NCI-H1436 treated with DMSO at 0.1 percent for 48 hours (cell line): Measurements from ENCODE around the gene DNAJC15.
"Not testable (repeated sequence)": the region's sequence is repeated elsewhere in the genome, so short reads cannot be mapped to it uniquely, and the experiment has no call there.

Source experiments
- DNase-seq: peaks from one replicate; lab custom pipeline; 2025; lab: John Stamatoyannopoulos, UW

DNAJC15 gene

DNA sequence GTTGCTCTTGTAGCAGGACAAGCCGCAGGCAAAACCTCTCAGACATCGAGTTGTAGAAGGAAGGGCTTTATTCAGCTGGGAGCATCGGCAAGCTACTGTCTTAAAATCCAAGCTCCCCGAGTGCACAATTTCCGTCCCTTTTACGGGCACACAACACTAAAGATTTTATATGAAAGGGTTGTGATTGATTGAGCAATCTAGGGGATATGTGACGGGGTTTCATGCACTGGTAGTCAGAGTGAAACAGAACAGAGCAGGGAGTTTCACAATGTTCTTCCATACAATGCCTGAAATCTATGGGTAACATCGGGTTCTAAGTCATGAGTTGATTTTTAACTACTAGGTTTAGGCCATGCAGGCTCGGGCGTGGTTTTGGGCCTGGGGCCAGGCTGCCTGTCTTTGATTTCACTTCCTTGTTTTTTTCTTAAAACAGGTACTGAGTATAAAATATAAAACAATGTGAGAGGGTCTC is 22.0 kb downstream of the DNAJC15 start:
- DNase-seq, result not testable (repeated sequence)

DNA sequence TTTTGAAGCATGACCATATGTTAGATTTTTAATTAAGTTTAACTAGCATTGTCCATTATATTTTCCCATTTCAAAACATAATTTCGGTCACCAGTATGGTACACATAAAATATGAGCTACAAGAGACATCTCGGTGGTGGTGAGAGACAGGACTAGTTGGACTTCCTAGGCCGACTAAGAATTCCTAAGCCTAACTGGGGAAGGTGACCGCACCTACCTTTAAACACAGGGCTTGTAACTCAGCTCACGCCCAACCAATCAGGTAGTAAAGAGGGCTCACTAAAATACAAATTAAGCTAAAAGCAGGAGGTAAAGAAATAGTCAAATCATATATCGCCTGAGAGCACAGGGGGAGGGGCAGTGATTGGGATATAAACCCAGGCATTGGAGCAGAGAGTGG is 22.9 kb downstream of the DNAJC15 start:
- DNase-seq, result no peak

DNA sequence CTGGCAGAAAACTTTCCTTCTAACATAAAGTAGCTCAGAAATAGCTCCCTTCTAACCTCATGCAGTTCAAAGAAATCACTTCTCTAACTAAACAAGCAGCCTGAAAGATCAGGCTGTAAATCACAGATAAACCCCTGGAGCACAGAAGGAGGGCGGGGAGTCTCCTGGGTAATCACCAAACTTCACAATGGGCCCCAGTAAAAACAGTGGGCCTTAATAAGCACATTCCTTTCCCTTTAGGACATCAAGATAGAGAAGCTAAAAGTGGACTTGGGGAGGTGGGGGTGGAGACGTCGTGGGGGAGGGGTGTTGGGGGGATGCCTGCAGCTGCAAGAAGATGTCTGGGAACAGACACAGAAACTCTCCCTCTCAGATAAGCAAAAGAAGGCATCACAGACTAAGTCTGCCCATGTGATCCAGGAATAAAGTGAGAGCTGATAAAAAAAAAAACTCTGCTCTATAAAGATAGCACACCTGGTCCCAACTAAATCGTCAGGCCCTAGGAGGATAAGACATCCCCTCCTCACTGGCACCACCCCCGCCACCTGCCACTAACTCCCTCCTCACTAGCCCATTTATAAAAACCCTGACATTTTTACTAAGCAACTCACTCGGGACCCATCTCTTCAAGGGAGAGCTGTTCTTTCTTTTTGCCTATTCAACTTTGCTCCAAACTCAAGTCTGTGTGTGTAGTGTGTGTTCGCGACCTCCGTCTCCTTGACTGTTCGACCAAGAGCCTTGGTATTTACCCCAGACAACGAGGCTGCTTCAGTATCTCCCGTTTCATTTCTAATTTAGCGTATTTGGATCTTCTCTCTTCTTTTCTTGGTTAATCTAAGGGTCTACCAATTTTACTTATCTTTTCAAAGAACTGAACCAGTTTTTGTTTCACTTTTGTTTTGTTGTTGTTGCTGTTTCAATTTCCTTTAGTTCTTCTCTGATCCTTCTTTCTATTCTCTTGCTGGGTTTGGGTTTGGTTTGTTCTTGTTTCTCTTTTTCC is 31.7 kb downstream of the DNAJC15 start:
- DNase-seq, result no peak

DNA sequence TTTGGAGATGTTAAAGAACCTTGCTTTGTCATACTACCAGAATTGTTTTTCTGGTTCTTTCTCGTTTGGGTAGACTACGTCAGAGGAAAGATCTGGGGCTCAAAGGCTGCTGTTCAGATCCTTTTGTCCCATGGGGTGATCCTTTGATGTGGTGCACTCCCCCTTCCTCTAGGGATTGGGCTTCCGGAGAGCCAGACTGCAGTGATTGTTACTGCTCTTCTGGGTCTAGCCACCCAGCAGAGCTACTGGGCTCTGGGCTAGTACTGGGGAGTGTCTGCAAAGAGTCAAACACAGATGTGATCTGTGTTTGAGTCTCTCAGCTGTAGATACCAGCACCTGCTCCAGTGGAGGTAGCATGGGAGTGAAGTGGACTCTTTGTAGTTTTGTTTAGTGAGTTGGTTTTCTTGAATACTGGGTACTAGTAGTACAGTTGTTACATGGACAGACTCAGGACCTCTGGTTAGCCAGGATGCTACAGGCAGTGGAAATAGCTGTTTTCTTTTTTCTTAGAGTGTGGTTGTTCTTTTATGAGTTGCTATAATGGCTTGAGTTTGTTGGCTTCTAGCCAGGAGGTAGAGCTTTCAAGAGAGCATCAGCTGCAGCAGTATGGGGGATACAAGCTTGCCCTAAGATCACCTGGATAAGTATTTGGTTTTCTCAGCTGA is 34.4 kb downstream of the DNAJC15 start:
- no peak for DNase-seq

DNA sequence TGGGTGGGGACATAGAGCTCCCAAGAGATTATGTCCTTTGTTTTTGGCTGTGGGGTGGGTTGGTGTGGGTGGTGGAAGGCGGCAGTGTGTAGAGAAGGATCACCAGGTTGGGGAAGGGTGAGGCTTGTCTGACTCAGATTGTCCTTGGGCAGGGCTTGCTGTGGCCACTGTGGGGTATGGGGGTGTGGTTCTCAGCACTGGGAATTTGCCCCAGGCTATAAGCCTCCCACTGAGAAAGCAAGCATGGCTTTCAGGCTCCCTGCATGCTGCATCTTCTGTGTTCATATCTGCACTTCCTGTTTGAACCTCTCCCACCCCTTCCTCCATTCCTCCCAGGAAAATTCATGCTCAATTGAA is 34.9 kb downstream of the DNAJC15 start:
- no peak for DNase-seq

DNA sequence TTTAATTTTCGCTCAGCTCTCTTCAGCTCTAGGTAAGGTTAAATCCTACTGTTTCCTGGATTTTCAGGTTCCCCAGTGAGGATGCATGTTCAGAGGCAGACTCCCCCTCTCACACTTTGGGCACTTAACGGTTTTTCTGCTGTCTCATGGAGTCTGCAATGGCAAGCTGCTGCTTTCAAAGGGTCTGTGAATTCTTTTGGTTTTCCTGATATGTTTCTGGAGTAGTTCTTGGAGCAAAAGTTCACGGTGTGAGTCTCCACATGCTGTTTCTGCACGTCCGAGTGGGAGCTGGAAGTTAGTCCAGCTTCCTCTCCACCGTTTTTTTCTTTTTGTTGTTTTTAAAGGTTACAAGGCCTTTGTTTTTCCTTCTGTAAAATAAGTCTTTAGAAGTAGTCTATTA is 35.4 kb downstream of the DNAJC15 start:
- no peak for DNase-seq

DNA sequence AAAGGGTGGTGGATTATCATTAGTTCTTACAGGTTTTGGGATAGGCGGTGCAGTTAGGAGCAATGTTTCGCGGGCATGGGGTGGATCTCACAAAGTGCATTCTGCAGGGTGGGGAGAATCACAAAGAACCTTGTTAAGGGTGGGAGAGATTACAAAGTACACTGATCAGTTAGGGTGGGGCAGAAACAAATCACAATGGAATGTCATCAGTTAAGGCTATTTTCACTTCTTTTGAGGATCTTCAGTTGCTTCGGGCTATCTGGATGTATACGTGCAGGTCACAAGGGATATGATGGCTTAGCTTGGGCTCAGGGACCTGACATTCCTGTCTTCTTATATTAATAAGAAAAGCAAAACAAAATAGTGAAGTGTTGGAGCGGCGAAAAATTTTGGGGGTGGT is 36.4 kb downstream of the DNAJC15 start:
- DNase-seq, result not testable (repeated sequence)

DNA sequence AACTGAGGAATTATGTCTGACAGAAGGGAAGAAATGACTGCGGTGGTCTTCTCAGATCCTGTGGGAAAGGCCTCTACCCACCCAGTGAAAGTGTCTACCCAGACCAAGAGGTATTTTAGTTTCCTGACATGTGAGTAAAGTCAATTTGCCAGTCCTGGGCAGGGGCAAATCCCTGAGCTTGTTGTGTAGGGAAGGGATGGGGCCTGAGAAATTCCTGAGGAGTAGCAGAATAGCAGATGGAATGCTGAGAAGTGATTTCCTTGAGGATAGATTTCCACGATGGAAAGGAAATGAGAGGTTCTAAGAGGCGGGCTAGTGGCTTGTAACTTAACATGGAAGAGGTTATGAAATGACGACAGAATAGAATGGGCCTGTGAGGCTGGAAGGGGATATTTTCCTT is 37.4 kb downstream of the DNAJC15 start:
- not testable (repeated sequence) for DNase-seq

DNA sequence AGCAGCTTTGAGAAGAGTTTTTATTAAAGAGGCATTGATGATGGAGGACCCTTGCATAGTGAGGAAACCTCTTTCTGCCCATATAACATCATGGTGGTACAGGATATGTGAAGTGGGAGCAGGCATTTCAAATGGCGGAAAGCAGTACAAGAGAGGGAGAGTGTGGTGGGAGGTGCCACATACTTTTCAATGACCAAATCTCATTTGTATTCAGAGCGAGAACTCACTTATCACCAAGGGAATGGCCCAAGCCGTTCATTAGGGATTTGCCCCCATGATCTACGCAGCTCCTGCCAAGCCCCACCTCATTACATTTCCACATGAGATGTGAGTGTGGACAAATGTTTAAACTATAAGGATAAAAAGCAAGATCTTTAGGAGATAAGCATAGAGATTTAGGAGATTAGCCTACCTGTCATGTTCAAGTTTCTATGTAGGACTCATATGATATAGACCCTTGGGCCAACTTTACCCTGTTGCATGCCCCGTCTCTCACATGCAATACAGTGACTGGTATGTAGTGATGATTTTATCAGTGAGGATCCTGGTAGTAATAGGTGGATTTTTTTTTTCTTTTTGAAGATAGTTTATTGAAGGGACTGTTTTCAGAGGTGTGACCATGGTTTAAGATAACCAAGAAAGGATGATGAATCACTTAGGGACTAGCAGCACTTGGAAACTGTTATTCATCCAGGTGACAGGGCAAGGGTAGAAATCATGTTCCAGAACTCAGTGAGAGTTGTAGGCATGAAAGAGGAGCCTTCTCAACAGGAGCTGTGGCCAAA is 38.3 kb downstream of the DNAJC15 start:
- DNase-seq, result no peak

DNA sequence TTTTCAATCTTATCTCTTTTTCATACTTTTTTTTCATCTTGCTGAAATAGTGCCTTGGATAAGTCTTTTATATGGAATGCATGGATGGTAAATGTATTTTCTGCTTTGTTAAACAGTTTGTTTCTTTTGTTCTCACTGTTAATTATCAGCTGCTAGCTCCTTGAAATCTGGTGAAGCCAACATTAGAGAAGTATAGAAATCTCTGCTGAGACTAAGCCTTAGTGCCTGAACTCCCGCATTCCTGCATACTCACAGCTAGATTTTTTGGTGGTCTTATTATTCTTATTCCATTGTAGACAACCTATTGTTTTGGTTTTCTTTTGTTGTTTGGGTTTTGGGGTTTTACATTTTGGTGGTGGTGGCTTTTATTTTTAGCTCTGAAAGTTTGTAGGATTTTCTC is 48.4 kb downstream of the DNAJC15 start:
- no peak for DNase-seq

DNA sequence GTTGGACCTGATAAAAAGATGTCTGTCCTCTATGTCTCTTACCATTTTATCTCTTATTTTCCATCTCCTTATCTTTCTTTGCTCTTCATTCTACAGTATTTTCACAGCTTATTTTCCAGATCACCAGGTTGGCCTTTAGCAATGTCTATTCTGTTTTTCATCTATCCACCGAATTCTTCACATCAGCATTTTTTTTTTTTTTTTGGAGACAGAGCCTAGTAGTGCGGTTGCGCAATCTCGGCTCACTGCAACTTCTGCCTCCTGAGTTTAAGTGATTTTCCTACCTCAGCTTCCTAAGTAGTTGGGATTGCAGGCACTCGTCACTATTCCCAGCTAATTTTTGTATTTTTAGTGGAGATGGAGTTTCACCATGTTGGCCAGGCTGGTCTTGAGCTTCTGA is 49.0 kb downstream of the DNAJC15 start:
- no peak for DNase-seq

DNA sequence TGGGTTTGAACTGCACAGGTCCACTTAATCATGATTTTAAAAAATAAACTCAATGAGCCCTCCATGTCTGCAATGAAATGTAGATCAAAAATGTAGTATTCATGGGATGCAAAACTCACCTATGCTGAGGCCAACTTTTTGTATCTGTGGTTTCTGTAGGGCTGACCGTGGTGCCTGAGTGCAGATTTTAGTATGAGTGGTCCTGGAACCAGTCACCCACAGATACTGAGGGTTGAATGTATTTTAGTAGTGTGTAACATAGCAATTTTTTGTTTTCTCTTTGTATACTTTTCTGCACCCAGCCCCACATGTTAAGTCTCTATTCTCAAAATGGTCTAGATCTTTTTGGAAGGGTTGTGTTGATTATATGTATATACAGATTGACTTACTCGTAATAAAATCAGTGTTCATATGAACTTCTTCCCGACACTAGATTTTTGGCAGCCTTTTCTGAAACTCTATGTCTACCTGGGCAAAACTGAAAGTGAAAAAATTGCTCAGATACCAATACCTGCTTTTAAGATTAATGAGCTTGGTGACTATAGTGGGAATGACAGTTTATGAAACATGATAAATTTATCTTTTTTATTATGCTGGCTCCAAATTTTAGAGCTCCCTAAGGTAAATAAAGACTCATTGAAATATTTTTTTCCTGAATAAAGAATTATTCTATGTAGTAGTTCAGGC is 51.6 kb downstream of the DNAJC15 start:
- DNase-seq, result no peak

DNA sequence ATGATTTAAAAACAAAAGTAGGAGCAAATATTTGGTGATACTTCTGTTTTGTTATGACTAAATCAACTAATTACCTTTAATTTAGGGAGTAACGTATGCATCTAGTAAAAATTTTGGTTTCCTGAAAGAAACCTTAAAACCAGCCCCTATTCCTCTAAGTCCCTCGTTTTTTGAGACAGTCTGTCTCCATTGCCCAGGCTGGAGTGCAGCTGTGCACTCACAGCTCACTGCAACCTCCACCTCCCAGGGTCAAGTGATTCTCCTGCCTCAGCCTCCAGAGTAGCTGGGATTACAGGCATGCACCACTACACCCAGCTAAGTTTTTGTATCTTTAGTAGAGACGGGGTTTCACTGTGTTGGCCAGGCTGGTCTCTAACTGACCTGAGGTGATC is 52.1 kb downstream of the DNAJC15 start:
- not testable (repeated sequence) for DNase-seq

DNA sequence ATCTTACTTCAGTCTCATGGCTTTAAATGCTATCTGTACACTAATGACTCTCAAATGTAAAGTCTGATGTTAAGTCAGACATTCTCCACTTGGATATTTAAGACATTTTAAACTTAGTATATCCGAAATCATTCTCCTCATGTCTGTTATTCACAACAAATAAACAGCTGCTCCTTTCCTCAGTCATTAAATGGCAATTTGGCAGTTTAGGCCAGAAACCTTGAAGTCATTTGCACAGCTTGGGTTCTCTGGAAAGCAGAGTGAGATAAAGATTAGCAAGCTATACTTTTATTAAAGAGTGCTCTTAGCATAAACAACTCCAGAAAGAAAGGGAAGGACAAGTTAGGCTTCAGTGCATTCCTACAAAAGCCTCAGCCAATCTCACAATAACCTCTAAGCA is 53.7 kb downstream of the DNAJC15 start:
- DNase-seq, result no peak

DNA sequence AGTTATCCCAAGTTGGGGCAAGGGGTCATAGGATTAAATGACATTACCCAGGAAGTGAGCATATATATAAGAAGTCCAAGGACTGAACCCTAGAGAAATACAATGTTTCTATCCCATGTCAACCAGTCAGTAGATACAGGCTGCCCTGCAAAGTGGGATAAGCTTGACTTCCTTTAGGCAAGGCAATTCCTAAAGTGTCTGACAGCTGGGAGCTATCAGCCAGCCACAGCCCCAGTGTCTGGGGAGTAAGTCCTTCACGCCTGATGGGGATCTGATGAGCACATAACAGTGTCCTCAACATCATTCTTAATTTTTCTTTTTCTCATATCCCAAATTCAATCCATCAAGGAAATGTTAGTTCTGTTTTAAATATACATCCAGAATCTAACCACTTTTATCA is 54.1 kb downstream of the DNAJC15 start:
- no peak for DNase-seq

DNA sequence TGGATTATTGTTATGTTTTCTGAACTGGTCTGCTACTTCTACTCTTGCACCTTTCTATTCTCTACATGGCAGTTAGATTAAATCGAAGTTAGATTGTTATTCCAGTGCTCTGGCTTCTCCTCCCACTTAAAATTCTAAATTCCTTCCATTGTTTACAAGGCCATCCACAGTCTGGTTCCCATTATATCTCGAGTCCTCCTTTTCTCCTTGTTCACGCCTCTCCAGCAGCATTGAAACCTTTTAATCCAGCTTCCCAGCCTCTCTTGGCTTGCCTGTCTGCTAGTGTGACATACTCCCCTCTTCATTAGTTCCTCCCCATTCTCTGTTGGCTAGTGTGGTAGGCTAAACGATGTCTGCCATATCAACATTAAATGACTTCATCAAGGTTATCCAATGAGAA is 54.5 kb downstream of the DNAJC15 start:
- no peak for DNase-seq

DNA sequence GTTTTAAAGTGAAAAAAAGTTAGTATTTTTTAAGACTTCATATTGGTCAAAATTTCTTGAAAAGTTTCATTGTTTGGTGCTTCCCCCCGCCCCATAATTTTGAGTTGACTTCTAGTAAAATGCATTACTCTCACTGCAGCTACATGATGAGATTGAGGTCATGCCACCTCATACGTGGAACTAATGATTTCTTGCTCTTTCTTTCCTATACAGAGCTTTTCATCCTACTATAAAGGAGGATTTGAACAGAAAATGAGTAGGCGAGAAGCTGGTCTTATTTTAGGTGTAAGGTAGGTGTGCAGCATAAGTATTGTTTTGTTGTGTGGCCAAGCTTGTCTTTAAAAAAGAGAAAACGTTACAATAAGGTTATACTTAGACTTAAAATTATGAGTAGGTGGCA is 55.0 kb downstream of the DNAJC15 start:
- DNase-seq, result no peak

DNA sequence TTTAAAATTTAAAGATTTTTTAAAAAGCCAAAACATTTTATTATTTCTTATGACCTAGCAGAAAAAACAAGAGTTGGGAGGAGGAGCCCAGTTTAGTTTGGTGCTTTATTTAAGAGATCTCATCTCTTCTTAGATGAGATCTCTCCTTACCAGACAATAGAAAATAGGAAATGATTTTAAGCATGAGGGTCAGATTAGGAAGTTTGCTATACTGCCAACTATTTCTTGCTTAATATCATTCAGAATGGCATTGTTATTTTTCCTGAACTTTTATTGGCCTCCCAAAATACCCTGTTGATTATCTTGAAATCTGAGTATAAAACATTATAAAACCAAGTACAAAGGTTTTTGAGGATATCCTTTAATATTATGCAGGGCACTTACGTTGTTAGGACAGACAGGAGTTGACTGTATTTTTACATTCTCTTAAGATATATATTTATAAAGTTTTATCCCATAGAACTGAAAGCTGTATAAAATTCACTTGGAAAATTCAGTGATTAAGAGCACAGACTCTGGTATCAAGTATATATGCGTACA is 56.1 kb downstream of the DNAJC15 start:
- DNase-seq, result no peak

DNA sequence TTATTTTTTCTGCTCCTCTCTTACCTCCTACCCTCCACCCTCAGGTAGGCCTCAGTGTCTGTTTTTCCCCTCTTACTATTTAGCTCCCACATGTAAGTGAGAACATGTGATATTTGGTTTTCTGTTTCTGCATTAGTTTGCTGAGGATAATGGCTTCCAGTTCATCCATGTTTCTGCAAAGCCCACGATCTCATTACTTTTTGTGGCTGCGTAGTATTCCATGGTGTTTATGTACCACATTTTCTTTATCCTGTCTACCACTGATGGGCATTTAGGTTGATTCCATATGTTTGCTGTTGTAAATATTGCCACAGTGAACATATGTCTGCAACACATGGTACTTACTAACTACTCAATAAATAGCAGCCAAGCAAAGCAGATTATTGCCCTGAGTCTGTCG is 56.8 kb downstream of the DNAJC15 start:
- no peak for DNase-seq

DNA sequence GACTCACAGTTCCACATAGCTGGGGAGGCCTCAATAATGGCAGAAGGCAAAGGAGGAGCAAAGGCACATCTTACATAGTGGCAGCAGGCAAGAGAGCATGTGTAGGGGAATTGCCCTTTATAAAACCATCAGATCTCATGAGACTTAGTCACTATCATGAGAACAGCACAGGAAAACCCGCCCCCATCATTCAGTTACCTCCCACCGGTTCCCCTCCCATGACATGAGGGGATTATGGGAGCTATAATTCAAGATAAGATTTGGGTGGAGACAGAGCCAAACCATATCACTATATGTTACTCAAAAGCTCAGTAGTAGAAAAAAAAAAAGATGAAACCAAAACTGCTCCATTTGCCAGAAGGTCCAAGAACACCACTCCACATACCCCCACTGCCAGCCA is 58.5 kb downstream of the DNAJC15 start:
- no peak for DNase-seq

DNA sequence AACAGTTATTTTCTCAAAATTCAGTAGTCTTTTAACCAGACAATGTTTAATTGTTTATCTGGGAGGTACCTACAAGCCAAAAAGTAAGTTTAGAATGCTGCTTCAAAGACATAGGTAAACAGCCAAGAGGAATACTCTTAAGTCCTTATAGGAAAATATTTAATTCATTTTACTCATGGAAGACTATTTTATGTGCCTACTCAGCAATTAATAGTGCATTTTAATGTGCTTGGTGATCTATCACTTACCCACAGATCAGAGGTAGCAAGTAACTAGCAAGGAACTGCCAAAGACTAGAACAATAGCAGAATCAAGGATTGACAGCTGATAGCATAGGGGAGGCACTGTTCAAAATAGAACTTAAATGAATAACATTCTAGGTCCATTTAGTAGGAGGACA is 60.4 kb downstream of the DNAJC15 start:
- DNase-seq, result no peak

DNA sequence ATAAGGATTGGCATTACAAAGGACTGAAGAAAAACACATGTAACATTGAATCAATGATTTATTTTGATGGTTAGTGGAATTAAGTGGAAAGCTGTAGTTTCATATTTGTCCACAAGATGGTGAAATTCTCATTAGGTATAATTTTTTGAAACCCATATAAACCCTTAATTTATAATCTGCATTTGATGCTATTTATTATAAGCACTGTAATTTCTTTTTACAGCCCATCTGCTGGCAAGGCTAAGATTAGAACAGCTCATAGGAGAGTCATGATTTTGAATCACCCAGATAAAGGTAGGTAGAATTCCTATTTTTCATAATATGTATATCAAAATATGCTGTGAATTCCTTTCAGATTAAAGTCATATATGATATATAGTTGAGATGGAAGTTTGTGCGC is 62.2 kb downstream of the DNAJC15 start:
- DNase-seq, result no peak
